Left cardiac atrium (tissue), 4 donors: ENCODE data around the gene PSTPIP1. TPM values are rescaled to one million over a fixed set of nuclear protein-coding genes. Genes with fewer than 3 reads are reported as not detected.

ENCODE experiments used
- ATAC-seq, 2 donors: fragments of 200-7000 bp; cut with Tn5 transposase; one replicate each; pipeline ENCODE4 v1.9.1; 2020; ENCODE audit warnings: mild to moderate bottlenecking in 2 of 2, moderate library complexity in 2 of 2
- DNase-seq: peaks from one replicate; pipeline ENCODE4 v3.0.0-alpha.2; 2020
- intact Hi-C, 2 donors: fragments of 100-400 bp; cut with DNase I; formaldehyde crosslinking; loops; one replicate each; pipeline versions ENCODE4 v1.14.1 to v1.15.1; 2022 to 2023
- total RNA-seq, 2 donors: library from RNA; stranded (reverse); fragmentation: NEBNext Ultra II Directional; extraction: Animal tissue kit (Norgen Biotek cat#: 25700); gene quantifications; one replicate each; pipeline ENCODE4 v1.2.1, GENCODE V29; 2021
- donor health status: DM: no; HTN: yes; CAD: no.
- donor health status: DM: no; HTN: yes; CAD: no; lungs with severe emphysema.
- donor health status: DM: yes; HTN: yes; CAD: no.
- donor health status: Dilated cardiomyopathy.

Gene PSTPIP1
- total RNA-seq, 2 donors from 2014 or later = 6.1 to 14.1 TPM

DNA sequence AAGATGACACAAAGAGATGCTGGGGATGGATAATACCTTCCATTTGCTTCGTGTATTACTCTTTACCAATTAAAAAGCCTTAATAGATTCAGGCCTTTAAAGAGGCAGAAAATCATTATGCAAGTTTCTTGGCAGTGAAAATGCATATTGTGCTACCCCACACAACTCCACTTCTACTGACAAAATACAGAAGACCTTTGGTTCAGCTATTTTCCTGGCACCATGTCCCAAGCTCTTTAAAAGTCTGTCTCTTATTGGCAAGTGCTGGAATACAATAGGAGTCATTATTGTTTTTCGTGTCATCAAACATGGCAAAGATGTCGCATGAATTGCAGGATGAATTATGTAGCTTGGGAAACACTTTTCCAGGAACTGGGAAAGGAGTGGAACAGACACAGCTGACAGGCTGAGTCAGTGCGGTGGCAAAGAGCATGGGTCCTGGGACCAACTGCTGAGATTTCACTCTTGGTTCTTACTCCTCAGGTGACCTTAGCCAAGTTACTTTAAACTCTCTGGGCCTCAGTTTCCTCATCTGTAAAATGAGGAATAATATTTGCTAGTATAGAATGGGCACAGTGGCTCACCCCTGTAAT is 81.5 kb downstream of the PSTPIP1 start:
- no peak for DNase-seq
- ATAC-seq = no peak
- intact Hi-C loops = no loop called here

DNA sequence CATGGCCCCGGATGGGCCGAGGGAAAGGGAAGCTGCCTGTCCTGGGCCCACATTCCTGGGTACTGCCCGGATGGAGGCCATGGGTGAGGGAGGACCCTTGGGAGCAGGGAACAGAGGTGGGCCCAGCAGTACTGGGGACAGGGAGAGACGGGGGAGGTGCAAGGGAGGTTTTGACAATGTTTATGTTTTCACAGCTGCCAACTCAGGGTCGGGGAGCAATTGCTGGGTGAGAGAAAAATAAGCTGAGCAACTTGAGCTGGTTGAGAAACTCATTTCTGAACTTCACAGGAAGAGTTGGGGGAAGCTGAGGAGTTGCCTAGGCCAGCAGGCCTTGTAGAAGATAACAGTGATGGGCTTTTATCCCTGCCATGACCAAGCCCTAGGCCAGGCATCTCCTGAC is 87.0 kb downstream of the PSTPIP1 start:
- ATAC-seq (no peak), DNase-seq (no peak)
- intact Hi-C loops = no loop called here

DNA sequence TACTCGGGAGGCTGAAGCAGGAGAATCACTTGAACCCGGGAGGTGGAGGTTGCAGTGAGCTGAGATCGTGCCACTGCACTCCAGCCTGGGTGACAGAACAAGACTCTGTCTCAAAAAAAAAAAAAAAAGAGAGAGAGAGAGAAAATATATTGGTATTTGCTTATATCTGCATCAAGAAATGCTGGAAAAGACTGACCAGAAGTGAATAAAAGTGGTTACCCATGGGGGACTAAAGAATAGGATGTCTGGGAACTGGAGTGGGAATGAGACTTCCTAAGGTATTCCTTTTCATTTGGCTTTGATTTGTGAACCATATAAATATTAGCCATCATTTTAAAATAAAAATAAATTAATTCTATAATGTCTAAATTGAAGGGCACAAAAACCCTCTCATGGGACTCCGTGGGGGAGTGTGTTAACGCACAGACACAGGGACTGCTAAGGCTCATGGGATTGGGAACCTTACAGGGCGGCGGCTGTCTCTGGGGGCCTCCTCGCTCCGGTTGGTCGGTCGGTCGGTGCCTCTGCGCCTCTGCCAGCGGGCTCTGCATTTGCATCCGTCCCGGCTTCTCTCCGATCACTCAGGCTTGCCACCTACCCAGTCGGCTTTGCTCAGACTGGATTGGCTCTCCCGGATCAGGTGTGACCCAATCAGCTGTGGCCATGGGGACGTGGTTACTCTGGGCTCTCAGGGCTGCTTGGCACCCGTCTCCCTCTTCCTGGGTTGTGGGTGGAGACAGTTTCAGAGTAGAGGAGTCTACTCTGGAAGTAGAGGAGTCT is 88.6 kb downstream of the PSTPIP1 start:
- ATAC-seq = peak; percentile 99
- intact Hi-C loops = no loop called here
- DNase-seq = peak; percentile 84

DNA sequence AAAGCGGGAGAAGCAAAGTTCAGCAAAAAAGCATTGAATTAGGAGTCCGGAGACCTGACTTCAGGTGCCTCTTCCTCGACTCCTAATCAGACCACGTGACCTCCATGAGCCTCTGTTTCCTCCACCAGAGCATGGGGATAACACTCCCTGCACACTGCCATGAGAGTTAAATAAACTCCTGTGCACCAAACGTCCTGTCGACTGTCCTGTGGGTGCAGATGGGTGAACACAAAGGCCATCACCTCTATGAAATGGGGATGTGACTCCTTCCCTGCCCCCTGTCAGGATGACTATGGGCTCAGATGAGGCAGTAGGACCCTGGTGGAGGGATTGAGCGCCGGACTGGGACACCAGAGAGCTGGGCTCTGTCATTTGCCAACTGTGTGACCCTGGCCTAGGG is 89.5 kb downstream of the PSTPIP1 start:
- ATAC-seq (no peak), DNase-seq (no peak)
- intact Hi-C loops = no loop called here

DNA sequence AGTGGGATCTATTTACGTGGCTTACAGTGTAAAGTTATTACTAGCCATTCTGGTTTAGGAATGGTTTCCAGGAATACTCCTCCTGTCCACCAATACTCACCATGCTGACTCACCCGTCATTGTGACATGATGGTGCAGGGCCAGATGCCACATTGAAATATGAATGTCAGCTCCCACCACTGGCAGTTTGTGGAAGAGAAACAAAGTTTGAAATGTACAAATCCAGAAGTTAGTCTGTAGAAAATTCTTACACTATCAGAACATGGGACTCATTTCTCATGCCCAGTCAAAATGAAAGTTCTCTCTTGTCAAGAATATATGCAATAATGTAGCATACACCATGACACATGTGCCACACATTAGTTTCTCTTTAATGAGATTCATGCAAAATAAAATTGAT is 90.4 kb downstream of the PSTPIP1 start:
- ATAC-seq = no peak
- no peak for DNase-seq
- intact Hi-C loops = no loop called here

Other genes starting within 250 kb of the PSTPIP1 start
- gene SCAPER, start 89.8 kb upstream of the PSTPIP1 start, total RNA-seq = 10 to 100 TPM; 28.9 to 30.1 TPM
- 10 to 100 TPM; 20.9 to 26.7 TPM for gene RCN2, start 63.4 kb upstream of the PSTPIP1 start, total RNA-seq
- 100 to 1,000 TPM; 143 to 151 TPM for gene TSPAN3, start 76.0 kb downstream of the PSTPIP1 start, total RNA-seq